Small intestine (tissue), 7 donors: Measurements from ENCODE around the gene NEDD8. TPM values are rescaled to one million over a fixed set of nuclear protein-coding genes. Genes with fewer than 3 reads are reported as not detected.
"Not testable (repeated sequence)": the region's sequence is repeated elsewhere in the genome, so short reads cannot be mapped to it uniquely, and the experiment has no call there.

Source experiments
- DNase-seq, 2 donors: peaks; one replicate each; pipeline versions ENCODE4 v3.0.0 to v3.0.0-alpha.2; 2013
- FAIRE-seq: peaks from 2 replicates; lab custom pipeline; 2012; peaks lifted over from hg19 to GRCh38; lab: Jason Lieb, UNC
- H3K27ac ChIP-seq, 3 donors: one replicate each; pipeline ENCODE4 v1.5.1; 2013; ENCODE audit warnings: low read length in 2 of 3, mild to moderate bottlenecking in 2 of 3, control low read depth in 1 of 3, inconsistent platforms in 1 of 3, low read depth in 1 of 3, moderate library complexity in 1 of 3
- H3K27me3 ChIP-seq, 3 donors: one replicate each; pipeline ENCODE4 v1.6.1; 2013; ENCODE audit warnings: low read length in 3 of 3, inconsistent platforms in 1 of 3; ENCODE audit not compliant: control insufficient read depth in 3 of 3, insufficient read depth in 3 of 3
- H3K36me3 ChIP-seq, 3 donors: one replicate each; pipeline ENCODE4 v1.6.1; 2013; ENCODE audit warnings: low read length in 3 of 3, inconsistent platforms in 1 of 3, low read depth in 1 of 3, mild to moderate bottlenecking in 1 of 3, moderate library complexity in 1 of 3; ENCODE audit not compliant: control insufficient read depth in 3 of 3, insufficient read depth in 2 of 3
- H3K4me1 ChIP-seq, 3 donors: one replicate each; pipeline ENCODE4 v1.6.1; 2013; ENCODE audit warnings: low read length in 2 of 3, inconsistent platforms in 1 of 3, low read depth in 1 of 3, mild to moderate bottlenecking in 1 of 3, moderate library complexity in 1 of 3; ENCODE audit not compliant: control insufficient read depth in 3 of 3, insufficient read depth in 2 of 3
- H3K4me3 ChIP-seq, 3 donors: one replicate each; pipeline ENCODE4 v1.5.1; 2013; ENCODE audit warnings: low read length in 3 of 3, control low read depth in 1 of 3, inconsistent platforms in 1 of 3, low read depth in 1 of 3, mild to moderate bottlenecking in 1 of 3, moderate library complexity in 1 of 3
- H3K9me3 ChIP-seq, 2 donors: one replicate each; pipeline ENCODE4 v1.6.1; 2013; ENCODE audit warnings: low read depth in 1 of 2, low read length in 1 of 2; ENCODE audit not compliant: control insufficient read depth in 2 of 2, insufficient read depth in 1 of 2
- WGBS, 3 donors: extraction: QIAGEN DNeasy Blood & Tissue Kit; methylation state at CpG; one replicate each; pipeline ENCODE4 v1.1.7; 2013; 5-methylcytosine and 5-hydroxymethylcytosine counted together
- polyA plus RNA-seq, 4 donors: library from polyadenylated mRNA; stranded (reverse) in 3 of 4; unstranded in 1 of 4; fragments of 200-250 nt in 3 of 4; fragments of 120-200 nt in 1 of 4; gene quantifications; one replicate each; pipeline versions ENCODE4 v1.2.1 to v1.2.3, GENCODE V29; 2013
- donor health status: healthy with polysubstance abuse.
- donor health status: control.
- donor health status: control.
- donor health status: Bipolar disorder and iron deficiency.
- donor health status: healthy.

The NEDD8 gene
- polyA plus RNA-seq, 4 donors, result 182 to 225 (median 205) TPM

DNA sequence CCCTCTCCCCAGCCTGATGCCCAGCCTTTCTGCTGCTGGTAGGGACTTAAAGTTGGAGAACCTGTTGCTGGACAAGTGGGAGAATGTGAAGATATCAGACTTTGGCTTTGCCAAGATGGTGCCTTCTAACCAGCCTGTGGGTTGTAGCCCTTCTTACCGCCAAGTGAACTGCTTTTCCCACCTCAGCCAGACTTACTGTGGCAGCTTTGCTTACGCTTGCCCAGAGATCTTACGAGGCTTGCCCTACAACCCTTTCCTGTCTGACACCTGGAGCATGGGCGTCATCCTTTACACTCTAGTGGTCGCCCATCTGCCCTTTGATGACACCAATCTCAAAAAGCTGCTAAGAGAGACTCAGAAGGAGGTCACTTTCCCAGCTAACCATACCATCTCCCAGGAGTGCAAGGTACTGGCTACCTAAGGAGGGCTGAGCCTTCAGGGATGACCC, 25.0 kb downstream of the NEDD8 start:
- DNase-seq, result no peak
- H3K36me3 ChIP-seq, result peaks cover 8 to 55% (median 10%) of the 10 kb centered on the region in 3 donors
- 87 to 95% (median 95%) methylated on average over 5 of the region's 5 CpGs for WGBS, 3 donors

DNA sequence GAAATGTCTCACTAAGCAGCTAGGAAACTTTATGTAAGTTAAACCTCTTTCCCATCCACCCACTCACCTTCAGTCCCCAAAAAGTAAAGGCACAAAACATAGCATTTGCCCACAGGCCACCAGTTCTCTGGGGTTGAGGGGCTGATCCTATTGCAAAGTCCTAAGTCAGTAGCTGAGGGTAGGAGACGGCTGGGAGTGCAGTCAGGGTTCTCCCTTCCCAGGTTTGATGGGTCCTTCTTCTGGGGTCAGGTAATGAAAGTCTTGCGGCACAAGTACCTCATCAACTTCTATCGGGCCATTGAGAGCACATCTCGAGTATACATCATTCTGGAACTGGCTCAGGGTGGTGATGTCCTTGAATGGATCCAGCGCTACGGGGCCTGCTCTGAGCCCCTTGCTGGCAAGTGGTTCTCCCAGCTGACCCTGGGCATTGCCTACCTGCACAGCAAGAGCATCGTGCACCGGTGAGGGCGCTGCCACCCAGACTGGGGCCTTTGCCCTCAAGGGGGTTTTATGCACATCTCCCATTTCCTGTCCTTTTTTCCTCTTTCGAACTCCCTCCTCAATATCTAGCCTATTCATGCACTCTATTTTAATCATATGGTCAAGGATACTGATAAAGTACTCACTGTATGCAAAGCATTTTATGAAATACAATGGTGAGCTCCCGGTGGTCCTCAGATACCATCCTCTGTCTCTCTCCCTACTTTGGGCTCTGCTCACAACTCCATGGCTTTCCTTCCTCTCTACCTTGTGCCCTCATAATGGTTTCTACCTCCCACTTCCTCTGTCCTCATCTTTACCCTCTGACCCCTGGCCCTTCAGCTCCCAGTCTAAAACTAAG, 25.7 kb downstream of the NEDD8 start:
- DNase-seq (no peak), FAIRE-seq (no peak)
- Histone ChIP-seq H3K36me3 (peaks cover 10 to 58% (median 10%) of the 10 kb centered on the region in 3 donors), H3K27me3 (no peaks in the 10 kb centered on the region), H3K27ac (no peak overlapping the region), H3K4me1 (no peaks in the 10 kb centered on the region), H3K9me3 (peaks cover 0 to 11% of the 10 kb centered on the region in 2 donors), H3K4me3 (no peak overlapping the region)
- WGBS, 3 donors, result 95 to 99% (median 96%) methylated on average over 11 of the region's 11 CpGs

More for the DNA sequence above, 25.0 kb downstream of the NEDD8 start:
- Histone ChIP-seq H3K4me3 (no peak overlapping the region), H3K27ac (no peak overlapping the region), H3K4me1 (no peaks in the 10 kb centered on the region), H3K9me3 (peaks cover 0 to 6% of the 10 kb centered on the region in 2 donors), H3K27me3 (no peaks in the 10 kb centered on the region)
- FAIRE-seq, result no peak

DNA sequence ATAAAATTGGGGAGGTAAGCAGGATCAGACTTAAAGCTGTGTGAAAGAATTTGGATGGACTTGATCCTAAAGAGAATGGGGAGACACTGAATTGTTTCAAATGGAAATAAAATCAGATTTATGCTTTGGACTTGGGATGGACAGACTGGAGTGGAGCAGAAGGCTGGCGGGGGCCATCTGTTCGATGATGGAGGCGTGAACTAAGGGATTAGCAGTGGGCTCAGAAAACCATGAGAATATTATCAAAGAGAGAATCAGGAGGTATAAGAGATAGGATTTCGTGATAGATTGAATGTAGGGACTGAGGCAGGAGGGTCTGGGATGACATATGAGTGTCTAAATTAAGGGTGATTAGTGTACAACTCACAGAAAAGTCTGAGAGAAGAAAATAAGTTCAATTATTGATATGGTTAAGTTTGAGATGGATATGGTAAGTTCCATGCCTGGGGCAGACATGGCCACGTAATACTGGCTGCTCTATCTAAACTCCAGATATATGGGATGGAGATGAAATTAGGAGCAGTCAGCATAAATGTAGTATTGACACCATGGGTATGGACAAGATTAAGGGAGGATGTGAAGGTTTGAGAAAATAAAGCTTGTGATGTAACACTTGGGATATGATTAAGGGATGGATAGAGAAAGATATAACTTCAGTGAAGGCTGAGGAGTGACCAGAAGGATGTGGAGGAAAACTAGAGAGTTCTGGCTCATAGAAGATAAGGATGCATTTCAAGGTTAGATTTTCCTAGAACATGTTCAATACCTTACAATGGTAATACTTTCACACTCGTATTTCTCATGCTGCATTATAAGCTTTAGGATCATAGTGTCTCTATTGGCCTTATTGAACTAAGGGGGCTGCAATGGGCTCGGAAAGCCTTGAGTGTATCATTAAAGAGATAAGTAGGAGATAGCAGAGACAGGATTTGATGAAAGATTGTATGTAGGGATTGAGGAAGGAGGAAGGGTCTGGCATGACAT, 27.7 kb downstream of the NEDD8 start:
- Histone ChIP-seq H3K27ac (no peak overlapping the region), H3K9me3 (peaks cover 0 to 15% of the 10 kb centered on the region in 2 donors), H3K27me3 (no peaks in the 10 kb centered on the region), H3K4me1 (no peaks in the 10 kb centered on the region), H3K4me3 (no peak overlapping the region), H3K36me3 (peaks cover 6 to 52% (median 10%) of the 10 kb centered on the region in 3 donors)
- FAIRE-seq (no peak), DNase-seq (no peak)
- 91 to 97% (median 95%) methylated on average over 7 of the region's 7 CpGs for WGBS, 3 donors

DNA sequence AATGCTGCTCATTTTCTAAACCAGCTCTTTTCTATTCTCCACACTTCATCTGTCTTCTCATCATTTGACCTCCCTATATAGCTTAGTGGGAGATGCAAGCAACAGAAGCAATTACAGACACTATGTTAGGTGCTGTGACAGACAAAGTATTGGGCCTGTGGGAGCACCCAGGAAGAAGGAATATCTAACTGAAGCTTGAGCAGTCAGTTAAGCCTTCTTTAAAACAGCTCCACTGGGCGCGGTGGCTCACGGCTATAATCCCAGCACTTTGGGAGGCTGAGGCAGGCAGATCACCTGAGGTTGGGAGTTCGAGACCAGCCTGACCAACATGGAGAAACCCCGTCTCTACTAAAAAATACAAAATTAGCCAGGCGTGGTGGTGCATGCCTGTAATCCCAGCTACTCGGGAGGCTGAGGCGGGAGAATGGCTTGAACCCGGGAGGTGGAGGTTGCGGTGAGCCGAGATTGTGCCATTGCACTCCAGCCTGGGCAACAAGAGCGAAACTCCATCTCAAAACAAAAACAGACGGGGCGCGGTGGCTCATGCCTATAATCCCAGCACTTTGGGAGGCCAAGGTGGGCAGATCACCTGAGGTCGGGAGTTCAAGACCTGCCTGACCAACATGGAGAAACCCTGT, 28.8 kb downstream of the NEDD8 start:
- not testable (repeated sequence) for H3K27me3 ChIP-seq, DNase-seq, H3K4me3 ChIP-seq, H3K4me1 ChIP-seq, H3K27ac ChIP-seq, FAIRE-seq
- Histone ChIP-seq H3K9me3 (peaks cover 0 to 15% of the 10 kb centered on the region in 2 donors), H3K36me3 (peaks cover 2 to 51% (median 12%) of the 10 kb centered on the region in 3 donors)
- WGBS, 3 donors, result 97 to 99% (median 98%) methylated on average over 13 to 16 of the region's 16 CpGs

DNA sequence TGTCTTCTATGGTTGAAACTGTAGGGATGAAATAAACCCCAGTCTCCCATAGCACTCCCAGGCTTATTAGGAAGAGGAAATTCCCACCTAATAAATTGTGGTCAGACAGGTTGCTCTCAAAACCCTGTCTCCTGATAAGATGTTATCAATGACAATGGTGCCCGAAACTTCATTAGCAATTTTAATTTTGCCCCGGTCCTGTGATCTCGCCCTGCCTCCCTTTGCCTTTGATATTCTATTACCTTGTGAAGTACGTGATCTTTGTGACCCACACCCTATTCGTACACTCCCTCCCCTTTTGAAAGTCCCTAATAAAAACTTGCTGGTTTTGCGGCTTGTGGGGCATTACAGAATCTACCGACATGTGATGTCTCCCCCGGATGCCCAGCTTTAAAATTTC, 29.6 kb downstream of the NEDD8 start:
- 91 to 98% (median 97%) methylated on average over 8 of the region's 8 CpGs for WGBS, 3 donors
- not testable (repeated sequence) for H3K27me3 ChIP-seq, H3K4me3 ChIP-seq, H3K4me1 ChIP-seq, DNase-seq, H3K27ac ChIP-seq, FAIRE-seq
- Histone ChIP-seq H3K36me3 (peaks cover 2 to 46% (median 12%) of the 10 kb centered on the region in 3 donors), H3K9me3 (peaks cover 0 to 15% of the 10 kb centered on the region in 2 donors)

DNA sequence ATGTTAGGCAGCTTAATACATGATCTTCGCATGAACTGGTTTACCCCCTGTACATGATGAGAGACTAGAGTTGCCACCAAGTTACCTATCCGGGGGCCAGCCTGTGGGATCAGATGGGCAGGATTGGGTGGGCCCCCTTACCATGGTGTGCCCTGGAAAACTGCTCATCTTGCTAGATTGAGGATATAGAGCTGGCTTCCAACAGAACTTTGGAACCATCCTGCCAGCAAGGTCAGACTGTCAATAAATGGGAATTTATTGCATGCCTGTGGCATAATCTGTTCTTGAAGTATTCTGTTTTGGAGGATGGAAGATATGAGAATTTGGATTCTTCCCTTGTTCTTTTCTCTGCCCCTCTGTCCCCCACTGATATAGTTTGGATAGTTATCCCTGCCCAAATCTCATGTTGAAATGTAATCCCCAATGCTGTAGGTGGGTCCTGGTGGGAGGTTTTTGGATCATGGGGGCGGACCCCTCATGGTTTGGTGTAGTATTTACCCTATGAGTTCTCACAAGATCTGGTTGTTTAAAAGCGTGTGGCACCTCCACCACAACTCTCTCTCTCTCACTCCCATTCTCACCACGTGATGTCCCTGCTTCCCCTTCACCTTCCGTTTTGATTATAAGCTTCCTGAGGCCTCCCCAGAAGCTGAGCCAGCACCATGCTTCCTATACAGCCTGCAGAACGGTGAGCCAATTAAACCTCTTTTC, 33.2 kb downstream of the NEDD8 start:
- peak; percentile 44 to 68 for DNase-seq
- Histone ChIP-seq H3K27me3 (no peaks in the 10 kb centered on the region), H3K27ac (peak overlapping the region in 2 of 3 donors; percentile 41 to 81), H3K4me1 (peaks cover 0 to 25% (median 5%) of the 10 kb centered on the region in 3 donors), H3K9me3 (peaks cover 0 to 15% of the 10 kb centered on the region in 2 donors), H3K4me3 (no peak overlapping the region), H3K36me3 (peaks cover 0 to 24% (median 3%) of the 10 kb centered on the region in 3 donors)
- WGBS, 3 donors, result 66 to 78% (median 77%) methylated on average over 7 of the region's 7 CpGs
- FAIRE-seq, result no peak

DNA sequence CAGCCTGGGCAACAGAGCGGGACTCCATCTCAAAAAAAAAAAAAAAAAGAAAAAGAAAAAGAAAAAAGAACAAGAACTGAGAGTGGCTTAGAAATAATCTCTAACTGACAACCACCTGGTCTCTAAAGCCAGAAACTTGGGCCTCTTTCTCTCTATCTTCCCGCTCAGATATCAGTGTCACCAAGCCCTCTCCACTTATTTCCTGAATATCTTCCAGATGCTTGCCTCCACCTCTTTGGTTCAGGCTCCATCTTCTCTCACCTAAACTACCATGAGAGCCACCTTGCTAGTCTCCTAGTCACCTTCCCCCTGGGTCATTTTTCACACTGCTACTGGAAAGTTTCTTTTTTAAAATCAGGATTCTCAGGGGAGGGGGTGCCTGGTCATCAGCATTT, 35.1 kb downstream of the NEDD8 start:
- no peak for FAIRE-seq
- H3K36me3 ChIP-seq, result peaks cover 0 to 34% (median 3%) of the 10 kb centered on the region in 3 donors
- H3K9me3 ChIP-seq, result peaks cover 0 to 8% of the 10 kb centered on the region in 2 donors
- peak overlapping the region in 1 of 3 donors; percentile 86 for H3K4me3 ChIP-seq
- 77 to 97% (median 82%) methylated on average over 2 of the region's 2 CpGs for WGBS, 3 donors
- H3K27me3 ChIP-seq, result no peaks in the 10 kb centered on the region
- DNase-seq, result no peak
- H3K4me1 ChIP-seq, result peaks cover 0 to 26% (median 5%) of the 10 kb centered on the region in 3 donors
- H3K27ac ChIP-seq, result peak overlapping the region in 2 of 3 donors; percentile 65 to 94
